ENCODE results near the gene C6orf120. TPM values are rescaled to one million over a fixed set of nuclear protein-coding genes. Genes with fewer than 3 reads are reported as not detected.
"Not testable (repeated sequence)": the region's sequence is repeated elsewhere in the genome, so short reads cannot be mapped to it uniquely, and the experiment has no call there.

The C6orf120 gene
- total and polyA plus RNA-seq, 9 of the 15 experiments (the other 6 are each of a cell fraction or from before 2014, with no cell fraction given), result 7.7 to 44.9 (median 34.8) TPM

GRCh38 chr6:169695131-169695530 is 6.8 kb upstream of the C6orf120 start:
- no peaks in the 10 kb centered on the region for H4K20me1 ChIP-seq (replicated peaks; ENCODE audit: control insufficient read depth, insufficient read depth, low read length)
- ChIA-PET CTCF (ENCODE audit: low intra/inter-chr PET ratio) (no interaction called here), POLR2A (no interaction called here)
- H3K27ac ChIP-seq (ENCODE audit: extremely low read depth, low read depth, low read length), result no peak overlapping the region
- FAIRE-seq (no peak), DNase-seq (ENCODE audit: extremely low read depth in 1 of 4, low spot score in 3 of 4) (no peak), ATAC-seq (no peak)
- peaks cover 2% of the 10 kb centered on the region for H3K9me1 ChIP-seq (ENCODE audit: control insufficient read depth, insufficient read depth, low read length)
- H3K4me2 ChIP-seq (ENCODE audit: insufficient read depth, low read length), result no peak overlapping the region
- H3K27me3 ChIP-seq (ENCODE audit: control insufficient read depth in 2 of 2, insufficient read depth in 2 of 2, low read length in 2 of 2), result no peaks in the 10 kb centered on the region
- in situ Hi-C loops (cut with MboI), result no loop called here
- no peak overlapping the region for H3K9ac ChIP-seq (ENCODE audit: insufficient read depth in 1 of 2, low read depth in 2 of 2, low read length in 2 of 2)
- 0 out of 2 replicates have a peak, but pooled peaks cover 3% of the 10 kb centered on the region for H3K9me3 ChIP-seq (replicated peaks; ENCODE audit: control insufficient read depth, insufficient read depth, low read depth, low read length)
- 85% methylated on average over 5 of the region's 5 CpGs for WGBS (ENCODE audit: insufficient coverage, low coverage, missing lambda C conversion rate)
- H3K79me2 ChIP-seq (ENCODE audit: control insufficient read depth, insufficient read depth, low read length), result peaks cover 17% of the 10 kb centered on the region
- peaks cover 14% of the 10 kb centered on the region; the same call in 2 of the 3 replicates for H3K36me3 ChIP-seq (ENCODE audit: control insufficient read depth, insufficient read depth, low read length)
- BruUV-seq (replicated peaks), result no TSS peak
- intact Hi-C loops (cut with micrococcal nuclease), result no loop called here
- H3K4me3 ChIP-seq, result no peak overlapping the region
- no peak for TF ChIP-seq ZNF764 (CRISPR knock-in tag; IDR thresholded peaks at IDR 0.05; ENCODE audit: low read depth)
- no peak for TF ChIP-seq CBX1 (IDR thresholded peaks at IDR 0.05; ENCODE audit: low read depth)
- peaks cover 0 to under 1% of the 10 kb centered on the region in 2 experiments; a peak in 1 of 5 replicates for H3K4me1 ChIP-seq (replicated peaks in 1 of 2; ENCODE audit: control insufficient read depth in 2 of 2, insufficient read depth in 2 of 2, low read length in 2 of 2)
- H2AFZ ChIP-seq (ENCODE audit: low read depth, low read length), result no peak overlapping the region

GRCh38 chr6:169697115-169697514 is 4.8 kb upstream of the C6orf120 start:
- FAIRE-seq; H3K27me3 ChIP-seq (ENCODE audit: control insufficient read depth in 2 of 2, insufficient read depth in 2 of 2, low read length in 2 of 2); ATAC-seq; H4K20me1 ChIP-seq (replicated peaks; ENCODE audit: control insufficient read depth, insufficient read depth, low read length); H2AFZ ChIP-seq (ENCODE audit: low read depth, low read length); H3K4me1 ChIP-seq (replicated peaks in 1 of 2; ENCODE audit: control insufficient read depth in 2 of 2, insufficient read depth in 2 of 2, low read length in 2 of 2); H3K9me1 ChIP-seq (ENCODE audit: control insufficient read depth, insufficient read depth, low read length); H3K4me3 ChIP-seq; H3K9me3 ChIP-seq (replicated peaks; ENCODE audit: control insufficient read depth, insufficient read depth, low read depth, low read length); H3K9ac ChIP-seq (ENCODE audit: insufficient read depth in 1 of 2, low read depth in 2 of 2, low read length in 2 of 2); in situ Hi-C loops (cut with MboI); H3K4me2 ChIP-seq (ENCODE audit: insufficient read depth, low read length); CTCF ChIA-PET (ENCODE audit: low intra/inter-chr PET ratio); BruUV-seq (replicated peaks); H3K27ac ChIP-seq (ENCODE audit: extremely low read depth, low read depth, low read length): not testable (repeated sequence)
- POLR2A ChIA-PET, result interaction anchor here (0.8 kb wide), 1 partner anchor 25 kb away, joined by 3 read pairs; no protein-coding TSS in a partner anchor
- Histone ChIP-seq H3K79me2 (ENCODE audit: control insufficient read depth, insufficient read depth, low read length) (peaks cover 34% of the 10 kb centered on the region), H3K36me3 (ENCODE audit: control insufficient read depth, insufficient read depth, low read length) (peaks cover 14% of the 10 kb centered on the region; the same call in 2 of the 3 replicates)
- intact Hi-C loops (cut with micrococcal nuclease), result loop anchor here (1.0 kb wide), 1 partner anchor 93 kb away; no protein-coding TSS in a partner anchor
- DNase-seq (ENCODE audit: extremely low read depth in 1 of 4, low spot score in 3 of 4), result peak in 1 of 4 experiments; percentile 64
- WGBS (ENCODE audit: insufficient coverage, low coverage, missing lambda C conversion rate), result 49% methylated on average over 10 of the region's 10 CpGs
- TF ChIP-seq RAD21 (CRISPR knock-in tag; conservative IDR thresholded peaks at IDR 0.05 in 1 of 2, IDR thresholded peaks at IDR 0.05 in 1 of 2), result peak in 1 of 2 experiments; percentile 62; a peak in 3 of 4 replicates
- TF ChIP-seq CREM (IDR thresholded peaks at IDR 0.05; ENCODE audit: low read depth), result 0 out of 2 replicates have a peak, but pooled peaks have one; percentile 4
- TF ChIP-seq CTCF (IDR thresholded peaks at IDR 0.05 in 2 of 3, conservative IDR thresholded peaks at IDR 0.05 in 1 of 3; ENCODE audit: insufficient read depth in 2 of 3, low read depth in 1 of 3, low read length in 3 of 3), result peak; percentile 62 to 63 (median 63)
- TF ChIP-seq KLF16 (IDR thresholded peaks at IDR 0.05), result peak; percentile 18; the same call in 1 of the 2 replicates
- peak; percentile 100 for TF ChIP-seq ZBTB33 (CRISPR knock-in tag; IDR thresholded peaks at IDR 0.05)
- peak in 1 of 2 experiments; percentile 36; a peak in 1 of 4 replicates for TF ChIP-seq RCOR1 (IDR thresholded peaks at IDR 0.05; ENCODE audit: borderline replicate concordance in 1 of 2, low read depth in 2 of 2, low read length in 2 of 2)

Data from K562 (cell line).